T-cell (primary cell): Measurements from ENCODE around the gene MYCN. TPM values are rescaled to one million over a fixed set of nuclear protein-coding genes. Genes with fewer than 3 reads are reported as not detected.

Experiments
- ATAC-seq, 4 experiments: fragments of 200-7000 bp in 3 of 4; fragments of 150-1000 bp in 1 of 4; cut with Tn5 transposase; replicated peaks in 1 of 4; 1 replicate in 3 of 4; 2 replicates in 1 of 4; pipeline ENCODE4 v1.10.0; 2021; ENCODE audit warnings: moderate library complexity in 3 of 4, mild to moderate bottlenecking in 2 of 4, moderate number of reproducible peaks in 1 of 4
- CTCF ChIA-PET, 2 donors: fragments of 300-600 bp; sonication (Branson Sonifier 250); formaldehyde crosslinking; loops; one replicate each; lab custom pipeline; 2022; ENCODE audit warnings: antibody characterized with exemption in 2 of 2; lab: Charles Lee
- POLR2A ChIA-PET, 2 donors: fragments of 300-600 bp; sonication (Branson Sonifier 250); formaldehyde crosslinking; loops; one replicate each; lab custom pipeline; 2022; ENCODE audit warnings: antibody characterized with exemption in 2 of 2; lab: Charles Lee
- DNase-seq, 35 experiments: peaks; one replicate each; pipeline versions ENCODE4 v3.0.0 to v3.0.0-alpha.2; 2013 to 2023
- H3K27ac ChIP-seq: one replicate; pipeline ENCODE4 v1.5.1; 2013; ENCODE audit warnings: low read length
- H3K27me3 ChIP-seq, 2 experiments: replicated peaks in 1 of 2; 1 replicate in 1 of 2; 2 replicates in 1 of 2; pipeline versions ENCODE4 v1.6.1 to v1.7.0; 2013; ENCODE audit warnings: low read length in 1 of 2, mixed read lengths in 1 of 2; ENCODE audit not compliant: control insufficient read depth in 2 of 2, insufficient read depth in 2 of 2; ENCODE audit errors: extremely low read depth in 1 of 2
- H3K36me3 ChIP-seq, 2 donors: 1 replicate in 1 of 2; 2 replicates in 1 of 2; pipeline versions ENCODE4 v1.6.1 to v1.7.0; 2013; ENCODE audit warnings: low read length in 1 of 2; ENCODE audit not compliant: control insufficient read depth in 2 of 2, insufficient read depth in 1 of 2; ENCODE audit errors: extremely low read depth in 1 of 2
- H3K4me1 ChIP-seq, 2 experiments: 1 replicate in 1 of 2; 2 replicates in 1 of 2; pipeline versions ENCODE4 v1.6.1 to v1.7.0; 2013; ENCODE audit warnings: low read length in 2 of 2, mixed read lengths in 1 of 2; ENCODE audit not compliant: insufficient read depth in 2 of 2, control insufficient read depth in 1 of 2; ENCODE audit errors: extremely low read depth in 1 of 2
- H3K4me3 ChIP-seq, 2 donors: 1 replicate in 1 of 2; 2 replicates in 1 of 2; pipeline versions ENCODE4 v1.5.1 to v1.7.0; 2013; ENCODE audit warnings: mild to moderate bottlenecking in 2 of 2, low read length in 1 of 2, moderate library complexity in 1 of 2; ENCODE audit not compliant: control insufficient read depth in 1 of 2; ENCODE audit errors: extremely low read depth in 1 of 2
- H3K9me3 ChIP-seq: 2 replicates; pipeline ENCODE4 v1.7.0; 2013
- H3K27ac Mint-ChIP-seq, 2 donors: one replicate each; pipeline ENCODE4 v1.8.0; 2020 to 2021; ENCODE audit warnings: mild to moderate bottlenecking in 2 of 2, mixed read lengths in 2 of 2
- H3K27me3 Mint-ChIP-seq, 2 donors: one replicate each; pipeline ENCODE4 v1.8.0; 2021 to 2022; ENCODE audit warnings: mixed read lengths in 2 of 2
- H3K36me3 Mint-ChIP-seq: one replicate; pipeline ENCODE4 v1.8.0; 2021; ENCODE audit warnings: mixed read lengths
- H3K4me1 Mint-ChIP-seq, 3 donors: one replicate each; pipeline ENCODE4 v1.8.0; 2020 to 2022; ENCODE audit warnings: mixed read lengths in 3 of 3, mild to moderate bottlenecking in 1 of 3
- H3K4me3 Mint-ChIP-seq, 3 donors: one replicate each; pipeline ENCODE4 v1.8.0; 2020 to 2022; ENCODE audit warnings: mild to moderate bottlenecking in 3 of 3, mixed read lengths in 3 of 3, moderate library complexity in 3 of 3
- H3K9me3 Mint-ChIP-seq, 3 donors: one replicate each; pipeline ENCODE4 v1.8.0; 2020 to 2022; ENCODE audit warnings: mixed read lengths in 3 of 3
- WGBS: methylation state at CpG from one replicate; pipeline ENCODE4 v1.1.5; 2013; ENCODE audit warnings: missing lambda C conversion rate; ENCODE audit not compliant: insufficient coverage; 5-methylcytosine and 5-hydroxymethylcytosine counted together
- total RNA-seq, 35 experiments: library from RNA in 6 of 35; stranded (reverse) in 6 of 35; fragments of 120-200 nt in 1 of 35; gene quantifications; one replicate each; pipeline versions ENCODE4 v1.2.1 to v1.2.4 and lab custom pipeline; 2013 to 2026

The MYCN gene
- total RNA-seq, 5 donors from 2014 or later (not counting 1 experiment from before 2014, with no cell fraction given) = 0.25 to 1.5 (median 1.3) TPM

GRCh38 chr2:15955232-15955988, 15.1 kb downstream of the MYCN start:
- H3K27me3 Mint-ChIP-seq = peaks cover 0 to 2% of the 10 kb centered on the region in 2 donors
- H3K9me3 Mint-ChIP-seq = no peaks in the 10 kb centered on the region
- no peaks in the 10 kb centered on the region for H3K4me1 Mint-ChIP-seq
- ChIA-PET CTCF (no interaction called here), POLR2A (no interaction called here)
- DNase-seq = no peak
- no peak overlapping the region for H3K27ac ChIP-seq
- 96% methylated on average over 2 of the region's 7 CpGs for WGBS
- no peak for ATAC-seq
- no peak overlapping the region for H3K4me3 ChIP-seq
- H3K4me3 Mint-ChIP-seq = no peak overlapping the region
- no peak overlapping the region for H3K27ac Mint-ChIP-seq
- H3K27me3 ChIP-seq = no peaks in the 10 kb centered on the region
- H3K9me3 ChIP-seq = no peaks in the 10 kb centered on the region
- H3K36me3 Mint-ChIP-seq = no peaks in the 10 kb centered on the region
- H3K36me3 ChIP-seq = no peaks in the 10 kb centered on the region
- no peaks in the 10 kb centered on the region for H3K4me1 ChIP-seq

GRCh38 chr2:15956230-15956629, 15.9 kb downstream of the MYCN start:
- Histone ChIP-seq H3K27ac (no peak overlapping the region), H3K9me3 (no peaks in the 10 kb centered on the region), H3K36me3 (no peaks in the 10 kb centered on the region), H3K4me1 (no peaks in the 10 kb centered on the region), H3K27me3 (no peaks in the 10 kb centered on the region), H3K4me3 (no peak overlapping the region)
- ChIA-PET CTCF (no interaction called here), POLR2A (no interaction called here)
- no peak for ATAC-seq
- 92% methylated on average over 8 of the region's 9 CpGs for WGBS
- H3K27me3 Mint-ChIP-seq = peaks cover 0 to 2% of the 10 kb centered on the region in 2 donors
- no peak for DNase-seq
- no peaks in the 10 kb centered on the region for H3K9me3 Mint-ChIP-seq
- no peak overlapping the region for H3K27ac Mint-ChIP-seq
- H3K4me1 Mint-ChIP-seq = no peaks in the 10 kb centered on the region
- no peaks in the 10 kb centered on the region for H3K36me3 Mint-ChIP-seq
- H3K4me3 Mint-ChIP-seq = no peak overlapping the region

GRCh38 chr2:15956751-15957736, 16.7 kb downstream of the MYCN start:
- H3K27ac ChIP-seq = no peak overlapping the region
- DNase-seq (no peak), ATAC-seq (no peak)
- ChIA-PET CTCF (no interaction called here), POLR2A (no interaction called here)
- H3K4me3 Mint-ChIP-seq = no peak overlapping the region
- H3K9me3 Mint-ChIP-seq = no peaks in the 10 kb centered on the region
- 87% methylated on average over 11 of the region's 16 CpGs for WGBS
- no peaks in the 10 kb centered on the region for H3K4me1 ChIP-seq
- H3K27me3 Mint-ChIP-seq = peaks cover 0 to 2% of the 10 kb centered on the region in 2 donors
- no peaks in the 10 kb centered on the region for H3K4me1 Mint-ChIP-seq
- no peaks in the 10 kb centered on the region for H3K36me3 Mint-ChIP-seq
- H3K27me3 ChIP-seq = no peaks in the 10 kb centered on the region
- H3K4me3 ChIP-seq = no peak overlapping the region
- H3K9me3 ChIP-seq = no peaks in the 10 kb centered on the region
- no peaks in the 10 kb centered on the region for H3K36me3 ChIP-seq
- no peak overlapping the region for H3K27ac Mint-ChIP-seq

DNA sequence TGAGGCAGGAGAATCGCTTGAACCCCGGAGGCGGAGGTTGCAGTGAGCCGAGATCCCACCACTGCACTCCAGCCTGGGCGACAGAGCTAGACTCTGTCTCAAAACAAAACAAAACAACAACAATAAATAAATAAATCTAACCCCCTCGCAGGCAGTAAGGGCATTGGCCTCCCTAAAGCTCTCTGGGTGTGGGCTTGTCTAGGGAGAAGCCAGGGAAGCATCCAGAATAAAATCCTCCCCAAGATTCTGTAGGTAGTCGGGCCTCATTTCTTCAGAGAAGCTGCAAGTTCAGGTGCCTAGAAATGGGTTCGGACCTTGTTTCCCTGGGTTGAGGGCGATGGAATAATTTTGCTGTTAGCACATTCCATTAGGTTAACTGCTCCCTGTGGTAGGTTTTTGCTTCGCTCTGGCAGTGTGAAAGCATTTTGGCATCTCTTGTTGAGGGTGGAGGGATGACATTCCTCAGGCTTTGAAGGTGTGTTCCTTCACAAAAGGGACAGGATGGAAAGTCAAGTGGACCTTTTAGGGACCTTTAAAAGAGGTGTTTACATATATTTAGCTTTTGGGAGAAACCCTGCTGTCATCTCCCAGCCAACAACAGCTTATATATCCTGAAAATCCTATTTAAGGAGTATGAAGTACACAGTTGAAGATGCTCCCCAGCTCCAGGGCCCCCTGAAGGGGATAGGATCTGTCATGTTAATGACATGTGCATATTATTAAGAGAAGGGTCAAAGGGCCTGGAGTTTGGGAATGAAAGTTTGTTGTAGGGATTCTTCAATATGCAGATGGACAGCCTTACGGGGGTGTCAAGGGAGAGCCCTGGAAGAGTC, 17.7 kb downstream of the MYCN start:
- Histone ChIP-seq H3K27ac (no peak overlapping the region), H3K9me3 (no peaks in the 10 kb centered on the region), H3K4me3 (no peak overlapping the region), H3K4me1 (no peaks in the 10 kb centered on the region), H3K36me3 (no peaks in the 10 kb centered on the region), H3K27me3 (no peaks in the 10 kb centered on the region)
- no peak for DNase-seq
- peaks cover 0 to 2% of the 10 kb centered on the region in 2 donors for H3K27me3 Mint-ChIP-seq
- CTCF ChIA-PET = interaction anchor here in 1 of 2 donors (0.5 kb wide), 1 partner anchor 1714 kb away, joined by 4 read pairs; no protein-coding TSS in a partner anchor
- POLR2A ChIA-PET = no interaction called here
- H3K4me3 Mint-ChIP-seq = no peak overlapping the region
- WGBS = 92% methylated on average over 3 of the region's 11 CpGs
- ATAC-seq = no peak
- no peaks in the 10 kb centered on the region for H3K9me3 Mint-ChIP-seq
- H3K36me3 Mint-ChIP-seq = no peaks in the 10 kb centered on the region
- no peaks in the 10 kb centered on the region for H3K4me1 Mint-ChIP-seq
- H3K27ac Mint-ChIP-seq = no peak overlapping the region

GRCh38 chr2:15959331-15960153, 19.2 kb downstream of the MYCN start:
- H3K27me3 Mint-ChIP-seq = peaks cover 0 to 2% of the 10 kb centered on the region in 2 donors
- no peak overlapping the region for H3K27ac ChIP-seq
- no peaks in the 10 kb centered on the region for H3K9me3 Mint-ChIP-seq
- peaks cover 0 to 4% of the 10 kb centered on the region in 2 experiments for H3K4me1 ChIP-seq
- ATAC-seq (no peak), DNase-seq (no peak)
- ChIA-PET POLR2A (no interaction called here), CTCF (no interaction called here)
- H3K9me3 ChIP-seq = no peaks in the 10 kb centered on the region
- no peaks in the 10 kb centered on the region for H3K27me3 ChIP-seq
- H3K36me3 Mint-ChIP-seq = no peaks in the 10 kb centered on the region
- H3K4me3 Mint-ChIP-seq = no peak overlapping the region
- H3K4me3 ChIP-seq = no peak overlapping the region
- peaks cover 0 to 7% (median 3%) of the 10 kb centered on the region in 3 donors for H3K4me1 Mint-ChIP-seq
- 55% methylated on average over 4 of the region's 4 CpGs for WGBS
- no peak overlapping the region for H3K27ac Mint-ChIP-seq
- H3K36me3 ChIP-seq = no peaks in the 10 kb centered on the region
